Skeletal muscle satellite cell (primary cell): ENCODE results near the gene PLCG2.

Experiments used
- H3K27me3 ChIP-seq: 2 replicates; pipeline ENCODE4 v1.7.0; 2013; ENCODE audit warnings: low read length; ENCODE audit not compliant: control insufficient read depth, insufficient read depth
- H3K36me3 ChIP-seq: 2 replicates; pipeline ENCODE4 v1.7.0; 2013; ENCODE audit warnings: mild to moderate bottlenecking, control low read depth, low read length; ENCODE audit not compliant: insufficient read depth
- H3K4me1 ChIP-seq: 2 replicates; pipeline ENCODE4 v1.7.0; 2013; ENCODE audit warnings: low read length; ENCODE audit not compliant: control insufficient read depth, insufficient read depth
- H3K4me2 ChIP-seq: 2 replicates; pipeline ENCODE4 v1.7.0; 2013; ENCODE audit warnings: mild to moderate bottlenecking, low read length
- H3K4me3 ChIP-seq: 2 replicates; pipeline ENCODE4 v1.7.0; 2013; ENCODE audit warnings: low read length
- H3K9ac ChIP-seq: 2 replicates; pipeline ENCODE4 v1.7.0; 2013; ENCODE audit warnings: mild to moderate bottlenecking, low read depth, low read length, moderate library complexity
- H3K9me3 ChIP-seq: replicated peaks from 2 replicates; pipeline ENCODE4 v1.7.0; 2013; ENCODE audit warnings: mild to moderate bottlenecking, control low read depth, low read length

Gene PLCG2

DNA sequence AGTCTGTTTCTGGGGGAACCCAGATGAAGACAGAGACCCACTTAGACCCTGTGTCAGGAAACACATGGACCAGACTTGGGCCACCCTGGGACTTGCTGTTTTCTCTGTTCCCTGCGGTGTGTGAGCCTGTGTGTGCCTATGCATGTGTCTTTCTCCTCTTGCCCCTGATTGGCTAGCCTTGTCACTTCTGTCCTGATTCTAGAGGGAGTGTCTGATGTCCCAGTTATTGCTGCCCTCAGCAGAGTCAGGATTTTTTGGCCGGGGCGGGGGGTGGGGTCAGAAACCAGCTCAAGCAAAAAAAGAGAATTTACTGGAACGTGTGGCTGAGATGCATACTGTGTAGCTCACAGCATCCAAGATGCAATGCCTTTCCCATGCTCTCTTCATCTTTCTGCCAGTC lies 30.5 kb downstream of the PLCG2 start:
- H3K4me3 ChIP-seq = no peak overlapping the region
- peaks cover 7% of the 10 kb centered on the region for H3K27me3 ChIP-seq
- no peak overlapping the region for H3K4me2 ChIP-seq
- H3K4me1 ChIP-seq = no peaks in the 10 kb centered on the region
- no peaks in the 10 kb centered on the region for H3K36me3 ChIP-seq
- H3K9ac ChIP-seq = no peak overlapping the region
- H3K9me3 ChIP-seq = no peaks in the 10 kb centered on the region

DNA sequence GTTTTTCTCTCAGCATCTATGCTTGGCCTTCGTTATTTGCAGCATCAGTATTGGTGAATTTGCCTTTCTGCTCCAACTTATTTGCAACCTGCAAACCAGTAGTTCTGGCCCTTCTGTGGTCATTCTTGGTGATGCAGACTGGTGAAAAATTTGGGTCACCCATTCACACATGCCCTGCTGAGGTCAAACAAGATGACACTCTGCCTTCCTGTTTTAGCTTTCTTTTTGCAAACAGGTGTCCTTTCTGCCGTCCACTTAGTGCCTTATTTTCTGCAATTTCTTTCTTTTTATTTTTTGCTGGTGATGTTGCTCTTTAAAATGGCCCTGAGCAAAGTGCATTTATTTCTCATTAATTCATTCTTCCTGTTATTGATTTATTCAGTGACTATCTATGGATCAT lies 31.3 kb downstream of the PLCG2 start:
- no peak overlapping the region for H3K4me3 ChIP-seq
- H3K36me3 ChIP-seq = no peaks in the 10 kb centered on the region
- no peaks in the 10 kb centered on the region for H3K4me1 ChIP-seq
- H3K4me2 ChIP-seq = no peak overlapping the region
- H3K9me3 ChIP-seq = no peaks in the 10 kb centered on the region
- no peak overlapping the region for H3K9ac ChIP-seq
- H3K27me3 ChIP-seq = peaks cover 7% of the 10 kb centered on the region

DNA sequence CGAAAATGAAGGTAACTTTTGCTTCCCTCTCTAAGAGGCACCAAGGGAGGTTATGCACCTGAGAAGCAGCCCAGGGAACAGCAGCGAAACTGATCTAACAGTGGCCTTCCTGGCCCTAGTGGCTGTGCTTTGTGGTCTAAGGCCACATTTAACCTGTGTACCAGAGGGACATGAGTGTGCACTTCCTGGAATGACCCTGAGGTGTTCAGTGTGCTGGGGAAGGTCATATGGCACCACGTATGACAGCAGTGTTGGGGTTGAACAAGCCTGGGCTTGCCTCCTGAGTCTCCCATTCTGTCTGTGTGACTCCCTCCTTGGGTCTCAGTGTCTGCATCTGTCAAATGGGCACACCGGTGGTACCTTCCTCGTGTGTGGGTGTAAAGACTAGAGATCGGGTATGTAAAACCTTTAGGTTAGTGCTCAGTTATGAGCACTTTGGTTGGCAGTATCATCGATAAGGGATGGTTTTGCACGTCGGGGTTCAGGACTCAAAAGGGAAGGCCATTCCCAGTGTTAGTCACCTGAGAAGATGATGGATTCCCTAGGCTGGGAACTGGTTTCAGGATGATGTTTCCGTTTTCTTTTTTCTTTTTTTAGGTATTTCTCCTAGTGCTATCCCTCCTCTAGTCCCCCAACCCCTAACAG lies 31.9 kb downstream of the PLCG2 start:
- Histone ChIP-seq H3K27me3 (peaks cover 7% of the 10 kb centered on the region), H3K4me1 (no peaks in the 10 kb centered on the region), H3K9me3 (no peaks in the 10 kb centered on the region), H3K9ac (no peak overlapping the region), H3K36me3 (no peaks in the 10 kb centered on the region), H3K4me3 (no peak overlapping the region), H3K4me2 (no peak overlapping the region)

DNA sequence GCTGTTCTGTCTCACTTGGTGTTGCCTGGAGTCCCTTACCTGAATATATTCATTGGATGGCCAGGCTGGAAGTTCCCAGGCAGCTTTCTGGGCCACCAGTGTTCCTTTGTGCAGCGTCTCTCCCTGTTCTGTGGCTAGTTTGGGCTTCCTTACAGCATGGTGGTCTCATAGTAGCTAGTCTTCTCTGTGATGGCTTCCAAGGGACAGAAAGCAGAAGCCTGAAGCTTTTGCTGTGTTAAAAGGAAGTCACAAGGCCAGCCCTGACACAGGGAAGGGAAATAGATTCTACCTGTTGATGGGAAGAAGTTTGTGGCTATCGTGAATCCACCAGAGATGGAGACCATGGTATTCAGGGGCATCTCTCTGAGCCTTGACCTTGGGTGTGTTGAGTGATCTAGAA lies 34.6 kb downstream of the PLCG2 start:
- no peaks in the 10 kb centered on the region for H3K9me3 ChIP-seq
- H3K4me2 ChIP-seq = no peak overlapping the region
- no peak overlapping the region for H3K9ac ChIP-seq
- H3K4me1 ChIP-seq = no peaks in the 10 kb centered on the region
- peaks cover 8% of the 10 kb centered on the region for H3K27me3 ChIP-seq
- no peaks in the 10 kb centered on the region for H3K36me3 ChIP-seq
- no peak overlapping the region for H3K4me3 ChIP-seq

DNA sequence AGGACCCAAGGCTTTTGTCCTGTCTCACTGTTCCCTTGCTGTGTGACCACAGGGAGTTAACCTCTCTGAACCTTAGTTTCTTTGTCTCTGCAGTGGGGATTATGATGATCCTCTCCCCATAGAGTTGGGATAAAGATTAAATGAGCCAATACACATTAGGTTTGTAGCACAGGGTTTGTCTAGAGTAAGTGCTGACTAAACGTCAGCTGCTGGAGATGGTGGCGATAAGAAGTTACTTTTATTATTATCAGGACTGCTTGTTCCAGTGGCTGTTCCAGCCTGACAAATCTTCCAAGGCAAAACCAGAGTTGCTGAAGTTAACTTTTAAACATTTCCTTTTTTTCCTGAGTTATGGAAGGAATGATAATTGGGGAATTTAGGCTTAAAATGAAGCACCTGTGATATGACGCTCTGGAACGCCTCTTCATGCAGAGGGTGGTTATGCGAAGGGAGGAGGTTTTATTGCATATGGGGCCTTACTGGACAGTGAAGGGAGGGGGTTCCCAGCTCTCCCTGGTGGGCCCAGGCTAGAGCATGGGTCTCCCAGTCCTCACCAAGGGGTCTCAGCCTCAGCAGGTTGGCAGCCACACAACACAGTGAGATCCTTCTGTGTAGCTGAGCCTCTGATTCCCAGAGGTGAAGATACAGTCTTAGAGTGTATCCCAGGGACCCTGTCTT lies 35.8 kb downstream of the PLCG2 start:
- Histone ChIP-seq H3K27me3 (peaks cover 8% of the 10 kb centered on the region), H3K4me2 (no peak overlapping the region), H3K9ac (no peak overlapping the region)

DNA sequence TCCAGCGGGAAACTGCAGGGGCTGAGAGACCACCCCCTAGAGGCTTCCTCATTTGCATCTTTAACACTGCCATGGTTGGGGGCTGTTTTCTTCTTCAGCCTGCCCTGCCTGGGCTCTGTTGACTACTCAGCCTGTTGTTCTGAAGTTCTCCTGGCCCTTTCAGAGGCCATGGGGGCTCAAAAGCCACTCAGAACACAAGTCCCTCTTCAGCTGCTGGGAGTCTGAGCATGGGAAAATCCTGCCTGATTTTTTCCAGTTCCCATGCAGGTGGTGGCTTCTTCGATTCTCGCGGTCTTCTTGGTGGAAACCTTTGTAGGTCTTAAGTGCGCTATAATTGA lies 36.3 kb downstream of the PLCG2 start:
- Histone ChIP-seq H3K4me2 (no peak overlapping the region), H3K9ac (no peak overlapping the region), H3K9me3 (no peaks in the 10 kb centered on the region), H3K4me1 (no peaks in the 10 kb centered on the region), H3K27me3 (peaks cover 8% of the 10 kb centered on the region), H3K4me3 (no peak overlapping the region), H3K36me3 (no peaks in the 10 kb centered on the region)

More for the DNA sequence above, 35.8 kb downstream of the PLCG2 start:
- Histone ChIP-seq H3K4me1 (no peaks in the 10 kb centered on the region), H3K36me3 (no peaks in the 10 kb centered on the region), H3K4me3 (no peak overlapping the region), H3K9me3 (no peaks in the 10 kb centered on the region)

DNA sequence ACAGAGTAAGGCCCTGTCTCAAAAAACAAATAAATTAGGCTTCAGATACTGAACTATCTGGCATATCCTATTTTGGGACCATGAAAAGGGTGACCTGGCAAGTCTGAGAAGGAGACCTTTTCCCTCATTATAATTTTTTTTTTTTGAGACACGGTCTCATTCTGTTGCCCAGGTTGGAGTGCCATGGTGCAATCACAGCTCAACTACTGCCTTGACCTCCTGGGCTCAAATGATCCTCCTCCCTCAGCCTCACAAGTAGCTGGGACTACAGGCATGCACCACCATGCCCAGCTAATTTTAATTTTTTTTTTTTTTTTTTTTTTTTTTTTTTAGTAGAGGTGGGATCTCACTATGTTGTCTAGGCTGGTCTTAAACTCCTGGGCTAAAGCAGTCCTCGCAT lies 37.3 kb downstream of the PLCG2 start:
- H3K4me2 ChIP-seq = no peak overlapping the region
- no peaks in the 10 kb centered on the region for H3K36me3 ChIP-seq
- H3K27me3 ChIP-seq = peaks cover 8% of the 10 kb centered on the region
- H3K9ac ChIP-seq = no peak overlapping the region
- no peaks in the 10 kb centered on the region for H3K4me1 ChIP-seq
- H3K4me3 ChIP-seq = no peak overlapping the region
- no peaks in the 10 kb centered on the region for H3K9me3 ChIP-seq

DNA sequence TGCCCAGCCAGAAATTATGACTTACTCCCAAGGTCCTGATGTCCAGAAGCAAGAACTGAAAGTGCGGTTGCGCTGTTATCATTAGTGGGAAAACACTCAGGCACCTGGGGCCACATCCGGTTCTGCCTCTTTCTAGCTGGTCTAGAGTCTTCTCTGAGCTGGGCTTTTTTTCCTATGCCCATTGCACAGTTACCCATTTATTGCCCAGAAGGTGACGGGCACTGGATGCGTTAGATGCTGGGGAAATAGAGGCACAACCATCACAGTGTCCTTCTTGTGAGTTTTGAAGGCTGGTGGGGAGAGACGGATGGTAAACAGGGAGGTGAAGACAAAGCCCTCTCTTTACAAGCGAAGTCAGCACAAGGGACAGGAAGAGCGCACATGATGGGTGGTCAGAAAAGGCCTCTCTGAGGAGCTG lies 37.7 kb downstream of the PLCG2 start:
- Histone ChIP-seq H3K36me3 (no peaks in the 10 kb centered on the region), H3K9me3 (no peaks in the 10 kb centered on the region), H3K4me1 (no peaks in the 10 kb centered on the region), H3K9ac (no peak overlapping the region), H3K27me3 (peaks cover 8% of the 10 kb centered on the region), H3K4me2 (no peak overlapping the region), H3K4me3 (no peak overlapping the region)

DNA sequence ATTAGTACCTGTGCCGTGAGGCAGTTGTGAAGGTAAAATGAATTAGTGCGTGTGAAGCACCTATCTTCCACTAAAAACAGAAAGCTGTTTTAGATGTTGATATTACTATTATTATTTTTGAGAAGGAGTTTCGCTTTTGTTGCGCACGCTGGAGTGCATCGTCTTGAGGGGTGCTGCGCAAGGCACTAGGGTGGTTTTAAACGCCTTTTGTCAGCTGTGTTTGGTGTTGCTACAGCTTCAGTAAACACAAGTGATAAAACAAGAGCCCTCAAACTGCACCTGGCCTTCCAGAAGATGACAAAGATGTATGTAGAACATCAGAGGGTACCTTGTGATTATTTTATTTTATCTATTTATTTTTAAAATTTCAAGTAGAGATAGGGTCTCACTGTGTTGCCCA lies 38.2 kb downstream of the PLCG2 start:
- H3K36me3 ChIP-seq = no peaks in the 10 kb centered on the region
- no peak overlapping the region for H3K9ac ChIP-seq
- H3K27me3 ChIP-seq = peaks cover 8% of the 10 kb centered on the region
- H3K9me3 ChIP-seq = no peaks in the 10 kb centered on the region
- no peaks in the 10 kb centered on the region for H3K4me1 ChIP-seq
- H3K4me2 ChIP-seq = no peak overlapping the region
- H3K4me3 ChIP-seq = no peak overlapping the region

DNA sequence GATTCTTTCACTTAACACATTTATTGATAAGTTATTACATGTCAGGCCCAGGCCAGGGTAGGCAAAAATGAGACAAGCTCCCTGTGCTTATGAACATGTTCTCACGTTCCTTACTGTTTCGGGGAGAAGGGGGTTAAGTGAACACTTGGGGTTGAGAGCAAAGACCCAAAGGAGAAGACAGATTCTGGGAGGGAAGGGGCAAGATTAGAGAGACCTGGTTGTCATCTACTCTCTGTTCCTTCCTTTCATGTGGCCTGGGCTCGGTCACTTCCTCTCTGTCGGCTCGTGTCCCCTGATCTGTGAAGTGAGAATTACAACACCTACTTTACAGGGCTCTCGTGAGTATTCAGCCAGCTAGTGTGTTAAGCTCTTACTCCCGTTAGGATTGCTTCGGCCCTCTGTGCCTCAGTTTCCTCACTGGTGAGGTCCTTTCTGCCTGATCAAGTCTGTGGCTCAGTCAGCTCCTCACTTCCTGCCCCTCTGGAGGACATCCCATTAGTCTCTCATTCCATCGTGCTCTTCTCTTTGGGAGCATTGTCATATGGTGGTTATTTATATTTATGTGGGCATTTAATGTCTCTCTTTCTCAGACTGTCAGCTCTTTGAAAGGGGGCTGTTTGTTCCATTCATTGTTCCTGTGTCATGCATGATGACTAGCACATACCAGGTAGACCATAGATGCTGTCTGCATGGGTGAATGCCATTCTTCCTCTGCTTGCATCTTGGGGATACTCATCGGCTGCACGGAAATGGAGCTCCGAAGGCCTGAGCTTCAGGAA lies 38.9 kb downstream of the PLCG2 start:
- Histone ChIP-seq H3K4me1 (no peaks in the 10 kb centered on the region), H3K4me2 (no peak overlapping the region), H3K4me3 (no peak overlapping the region), H3K9ac (no peak overlapping the region), H3K9me3 (no peaks in the 10 kb centered on the region), H3K36me3 (no peaks in the 10 kb centered on the region), H3K27me3 (peaks cover 8% of the 10 kb centered on the region)

DNA sequence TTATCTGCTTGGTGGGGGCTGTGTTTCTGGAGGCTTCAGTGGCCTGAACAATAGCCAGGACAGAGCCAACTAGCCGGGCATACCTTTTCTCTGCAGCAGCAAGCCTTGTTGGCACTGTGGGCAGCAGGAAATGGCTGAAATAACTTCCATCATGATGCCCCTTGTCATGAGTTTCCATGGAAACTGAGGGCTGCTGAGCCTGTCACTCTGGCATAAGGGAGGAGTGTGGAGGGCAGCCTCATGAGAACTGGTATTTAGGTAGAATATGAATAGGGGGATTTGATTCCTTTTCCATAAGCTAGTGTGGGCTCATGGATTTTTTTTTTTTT lies 39.4 kb downstream of the PLCG2 start:
- Histone ChIP-seq H3K9me3 (no peaks in the 10 kb centered on the region), H3K4me1 (no peaks in the 10 kb centered on the region), H3K4me3 (no peak overlapping the region), H3K36me3 (no peaks in the 10 kb centered on the region), H3K4me2 (no peak overlapping the region), H3K9ac (no peak overlapping the region), H3K27me3 (peaks cover 8% of the 10 kb centered on the region)

DNA sequence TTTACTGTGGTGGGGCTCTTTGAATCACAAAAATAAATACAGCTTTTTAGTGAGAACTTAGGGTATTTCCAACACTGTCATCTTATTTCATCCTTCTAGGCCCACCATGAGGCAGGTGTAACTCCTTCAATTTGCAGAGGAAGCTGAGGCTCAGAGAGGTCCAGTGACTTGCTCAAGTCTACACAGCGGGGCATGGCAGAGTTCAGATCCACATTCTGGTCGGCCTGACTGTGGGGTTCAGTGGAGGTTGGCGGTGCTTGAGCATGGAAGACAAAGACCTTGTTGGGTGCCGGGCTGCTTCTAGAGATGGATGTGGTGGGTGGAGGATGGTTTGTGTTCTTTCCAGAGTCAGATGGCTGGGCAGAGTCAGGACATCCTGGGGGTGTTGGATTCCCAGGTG lies 39.8 kb downstream of the PLCG2 start:
- no peaks in the 10 kb centered on the region for H3K4me1 ChIP-seq
- H3K4me2 ChIP-seq = no peak overlapping the region
- H3K4me3 ChIP-seq = no peak overlapping the region
- peaks cover 8% of the 10 kb centered on the region for H3K27me3 ChIP-seq
- H3K9me3 ChIP-seq = no peaks in the 10 kb centered on the region
- H3K9ac ChIP-seq = no peak overlapping the region
- no peaks in the 10 kb centered on the region for H3K36me3 ChIP-seq
